HG03196 (cell line): Measurements from ENCODE around the gene S100A2.
"Not testable (repeated sequence)": the region's sequence is repeated elsewhere in the genome, so short reads cannot be mapped to it uniquely, and the experiment has no call there.

Source experiments
- ATAC-seq: cut with Tn5 transposase; IDR thresholded peaks from one replicate; pipeline ENCODE4 v1.9.1; 2021; ENCODE audit not compliant: unreplicated experiment

The S100A2 gene

DNA sequence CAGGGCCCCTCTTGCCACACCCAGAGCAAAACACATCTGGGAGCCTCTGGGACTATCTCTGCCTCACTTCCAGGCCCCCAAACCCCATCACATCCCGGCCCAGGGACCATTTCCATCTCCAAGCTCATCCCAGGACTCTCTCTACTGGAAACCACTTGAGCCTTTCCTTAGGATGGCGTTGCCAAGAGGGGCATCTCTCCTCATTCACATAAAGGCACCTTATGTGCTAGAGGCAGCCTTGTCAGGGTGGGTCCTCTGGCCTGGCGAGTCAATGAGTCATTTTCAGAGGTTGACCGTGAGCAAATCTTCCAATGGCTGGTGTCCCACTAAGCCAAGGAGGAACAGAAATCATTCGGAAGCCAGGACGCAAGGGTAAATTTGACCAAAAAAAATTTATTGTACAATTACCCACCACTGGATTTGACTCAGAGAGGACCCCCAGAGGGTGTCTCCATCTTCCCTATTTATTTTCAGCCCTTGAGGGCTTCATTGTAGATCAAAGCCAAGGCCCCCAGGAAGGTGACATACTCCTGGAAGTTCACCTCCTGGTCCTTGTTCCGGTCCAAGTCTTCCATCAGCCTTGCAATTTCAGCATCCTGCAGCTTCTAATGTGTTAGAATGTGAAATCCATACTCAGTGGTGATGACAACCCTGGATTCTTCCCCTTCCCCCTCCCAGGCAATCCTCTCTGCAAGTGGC lies 31.3 kb downstream of the S100A2 start:
- no peak for ATAC-seq

DNA sequence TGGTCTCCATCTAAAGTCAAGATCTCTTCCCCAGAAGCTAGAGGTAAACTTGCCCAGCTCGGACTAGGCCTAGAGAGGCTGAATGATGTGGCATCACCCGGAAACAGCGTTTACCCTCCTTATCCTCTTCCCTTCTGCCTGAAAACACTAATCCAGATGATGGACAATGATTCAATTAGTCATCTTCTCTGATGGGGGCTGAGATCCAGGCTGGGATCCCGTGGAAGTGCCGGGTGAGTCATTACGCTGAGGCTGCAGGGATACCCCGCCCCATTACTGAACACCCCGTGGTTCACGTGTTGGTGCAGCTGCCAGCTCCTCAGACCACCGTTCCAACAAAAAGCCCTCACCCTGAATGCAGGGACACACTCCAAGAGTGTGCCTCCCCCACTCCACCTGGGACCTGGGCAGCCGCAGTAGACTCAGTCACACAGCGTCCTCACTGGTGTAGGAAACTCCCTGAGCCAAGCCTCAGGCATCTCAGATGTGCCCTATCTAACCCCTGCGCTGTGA lies 31.9 kb downstream of the S100A2 start:
- ATAC-seq, result no peak

DNA sequence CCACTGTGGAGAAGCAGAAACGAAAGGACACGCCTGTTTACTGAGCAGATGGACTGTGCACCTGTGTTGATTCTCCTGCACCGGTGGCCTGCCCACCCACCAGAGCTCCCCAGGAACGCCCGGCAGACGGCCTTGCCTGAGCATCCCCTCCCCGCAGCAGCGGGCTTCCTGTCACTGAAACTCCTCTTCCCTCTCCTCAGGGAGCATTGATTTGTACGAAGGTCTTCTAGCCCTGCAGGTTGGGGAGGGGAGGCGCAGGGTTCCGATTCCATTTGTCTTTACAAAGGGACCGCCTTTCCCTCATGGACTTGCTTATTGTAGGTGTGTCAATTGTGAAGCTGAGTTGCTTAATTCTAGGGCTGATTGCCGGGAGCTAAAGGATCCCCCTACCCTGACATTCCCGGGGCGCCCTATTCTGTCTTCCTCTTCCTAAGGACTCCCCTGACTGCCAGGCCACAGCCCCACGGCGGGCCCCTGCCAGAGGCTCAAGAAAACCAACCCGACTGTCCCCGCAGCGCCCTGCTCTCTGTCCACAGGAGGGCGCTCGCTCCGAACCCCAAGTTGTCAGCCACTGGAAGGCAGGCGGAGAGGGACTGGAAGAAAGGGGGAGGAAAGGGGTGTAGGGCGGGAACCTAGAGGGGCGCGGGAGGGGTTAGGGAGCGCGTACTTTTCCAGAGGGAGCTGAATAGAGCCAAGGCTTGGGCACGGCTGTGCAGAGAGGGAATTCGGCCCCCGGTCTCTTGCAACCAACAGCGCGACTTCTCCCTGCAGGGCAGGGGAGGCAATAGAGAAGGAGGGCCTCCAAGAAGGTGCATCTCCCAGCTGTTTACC lies 32.7 kb downstream of the S100A2 start:
- no peak for ATAC-seq

DNA sequence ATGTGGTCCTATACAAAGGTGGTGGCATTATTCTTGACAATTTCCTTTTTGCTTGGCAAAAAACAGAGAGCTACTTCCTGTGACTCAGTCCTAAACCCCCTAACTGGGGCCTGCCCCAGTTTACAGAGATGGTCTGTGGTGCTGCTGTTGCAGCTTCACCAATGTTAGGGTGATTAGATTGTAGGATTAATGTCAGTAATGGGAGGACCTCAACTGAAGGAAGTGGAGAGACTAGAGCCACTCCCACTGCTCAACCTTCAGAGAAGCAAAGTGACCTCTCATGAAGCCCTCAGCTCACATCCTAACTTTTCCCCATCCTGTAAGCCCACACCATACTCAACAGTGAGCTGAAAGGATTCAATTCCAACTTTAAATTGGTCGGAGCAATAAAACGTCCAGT lies 33.5 kb downstream of the S100A2 start:
- ATAC-seq, result no peak

DNA sequence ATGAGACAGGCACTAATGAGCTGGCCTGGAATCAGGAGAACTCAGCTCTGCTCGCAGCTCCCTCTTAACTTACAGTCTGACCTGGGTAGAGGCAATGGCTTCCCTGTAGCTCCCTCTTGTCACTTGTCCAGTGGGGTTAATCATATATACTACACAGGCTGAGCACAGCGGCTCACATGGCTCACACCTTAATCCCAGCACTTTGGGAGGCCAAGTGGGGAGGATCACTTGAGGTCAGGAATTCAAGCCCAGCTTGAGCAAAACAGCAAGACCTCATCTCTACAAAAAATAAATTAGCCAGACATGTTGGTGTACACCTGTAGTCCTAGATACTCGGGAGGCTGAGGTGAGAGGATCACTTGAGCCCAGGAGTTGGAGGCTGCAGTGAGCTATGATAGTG lies 34.0 kb downstream of the S100A2 start:
- no peak for ATAC-seq

DNA sequence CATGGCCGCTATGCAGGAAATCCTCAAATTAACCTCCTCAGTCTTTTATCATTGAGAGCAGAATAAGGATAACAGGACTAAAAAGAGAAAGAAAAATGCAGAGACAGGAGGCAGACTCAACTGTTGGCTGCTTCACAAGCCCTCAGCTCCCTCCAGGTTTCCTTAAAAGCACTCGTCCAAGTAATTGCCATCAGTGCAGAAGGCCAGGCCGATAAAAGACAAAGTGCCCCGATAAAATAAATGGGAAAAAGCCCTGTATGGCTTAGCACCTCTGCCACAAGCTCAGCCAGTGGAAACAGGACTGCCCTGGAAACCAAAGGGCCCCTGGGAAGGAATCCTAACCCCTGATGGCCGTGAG lies 38.0 kb downstream of the S100A2 start:
- ATAC-seq, result no peak

DNA sequence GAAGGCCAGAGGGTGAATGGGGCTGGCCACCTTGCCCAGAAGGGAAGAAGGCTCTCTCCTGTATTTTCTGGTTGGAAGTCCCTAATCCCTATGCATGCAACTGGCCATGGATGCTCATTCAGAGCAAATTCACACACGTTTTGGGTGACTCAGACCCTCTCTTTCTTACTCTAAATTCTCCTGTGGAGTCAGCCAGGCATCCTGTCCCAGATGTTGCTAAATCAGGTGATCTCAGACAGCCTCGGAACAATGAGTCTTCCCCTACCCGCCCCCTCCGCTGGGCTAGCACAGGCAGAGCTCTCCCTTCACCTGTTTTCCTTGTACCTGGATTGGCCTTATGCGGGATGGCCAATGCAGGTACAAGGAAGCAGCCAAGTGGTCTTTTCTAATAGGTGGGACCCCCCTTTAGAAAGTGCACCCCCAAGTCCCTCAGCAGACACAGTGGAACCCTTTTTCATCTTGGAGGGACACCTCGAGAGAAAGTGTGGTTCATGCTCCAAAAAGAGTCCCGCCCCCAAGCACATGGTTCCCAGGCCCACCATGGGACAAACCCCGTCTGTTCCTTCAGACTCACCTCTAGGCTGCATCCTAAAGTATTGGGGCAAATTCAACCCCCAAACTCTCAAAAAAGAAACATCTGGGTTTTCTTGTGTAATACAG lies 38.5 kb downstream of the S100A2 start:
- no peak for ATAC-seq

DNA sequence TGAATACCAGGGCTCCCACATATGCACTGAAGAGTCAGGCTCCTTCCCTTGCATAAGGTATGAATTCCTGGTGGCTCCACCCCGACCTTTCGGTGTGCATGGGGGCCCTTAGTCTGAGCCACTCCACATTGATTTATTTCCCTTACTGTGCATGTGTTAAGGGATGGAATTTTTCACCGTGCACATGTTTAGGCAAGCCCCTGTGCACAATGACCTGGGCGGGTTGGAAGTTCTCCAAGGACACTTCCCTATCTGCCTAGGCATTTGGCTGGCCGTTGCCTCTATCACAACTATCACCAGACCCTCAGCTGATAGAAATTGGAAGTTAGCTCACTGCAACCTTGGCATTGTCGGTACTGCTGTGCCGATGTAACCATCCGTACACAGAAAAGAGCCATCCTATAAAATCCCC lies 39.5 kb downstream of the S100A2 start:
- ATAC-seq, result no peak

DNA sequence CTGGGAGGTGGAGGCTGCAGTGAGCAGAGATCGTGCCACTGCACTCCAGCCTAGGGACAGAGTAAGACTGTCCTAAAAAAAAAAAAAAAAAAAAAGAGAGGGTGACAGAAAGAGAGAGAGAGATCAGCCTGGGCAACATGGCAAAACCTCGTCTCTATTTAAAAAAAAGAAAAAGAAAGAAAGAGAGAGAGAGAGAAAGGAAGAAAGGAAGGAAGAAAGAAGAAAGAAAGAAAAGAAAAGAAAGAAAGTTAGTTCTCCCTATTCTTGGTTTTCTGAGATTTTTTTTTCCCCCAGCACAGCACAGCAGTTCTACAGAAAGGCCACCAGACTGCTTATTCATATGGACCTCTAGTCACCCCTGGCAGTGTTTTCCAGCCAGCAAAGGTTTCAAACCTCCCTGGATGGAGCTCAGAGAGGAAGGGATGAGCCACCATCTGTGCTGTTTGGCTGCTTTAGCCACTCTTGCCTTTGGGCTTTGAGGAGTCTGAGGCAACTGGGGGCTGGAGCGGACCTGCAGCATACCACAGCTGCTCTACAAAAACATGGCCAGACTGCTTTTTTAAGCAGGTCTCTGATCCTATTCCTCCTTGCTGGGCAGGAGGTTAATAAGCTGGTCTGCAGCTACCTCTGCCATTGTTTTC lies 40.4 kb downstream of the S100A2 start:
- no peak for ATAC-seq

DNA sequence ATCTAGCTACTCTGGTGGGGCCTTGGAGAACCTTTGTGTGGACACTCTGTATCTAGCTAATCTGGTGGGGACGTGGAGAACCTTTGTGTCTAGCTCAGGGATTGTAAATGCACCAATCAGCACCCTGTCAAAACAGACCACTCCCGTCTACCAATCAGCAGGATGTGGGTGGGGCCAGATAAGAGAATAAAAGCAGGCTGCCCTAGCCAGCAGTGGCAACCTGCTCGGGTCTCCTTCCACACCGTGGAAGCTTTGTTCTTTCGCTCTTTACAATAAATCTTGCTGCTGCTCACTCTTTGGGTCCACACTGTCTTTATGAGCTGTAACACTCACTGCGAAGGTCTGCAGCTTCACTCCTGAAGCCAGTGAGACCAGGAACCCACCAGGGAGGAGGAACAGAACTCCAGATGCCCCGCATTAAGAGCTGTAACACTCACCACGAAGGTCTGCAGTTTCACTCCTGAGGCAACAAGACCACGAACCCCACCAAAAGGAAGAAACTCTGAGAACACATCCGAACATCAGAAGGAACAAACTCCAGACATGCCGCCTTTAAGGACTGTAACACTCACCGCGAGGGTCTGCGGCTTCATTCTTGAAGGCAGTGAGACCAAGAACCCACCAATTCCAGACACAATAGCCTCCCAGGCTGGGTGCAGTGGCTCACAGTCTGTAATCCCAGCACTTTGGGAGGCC lies 43.1 kb downstream of the S100A2 start:
- not testable (repeated sequence) for ATAC-seq

DNA sequence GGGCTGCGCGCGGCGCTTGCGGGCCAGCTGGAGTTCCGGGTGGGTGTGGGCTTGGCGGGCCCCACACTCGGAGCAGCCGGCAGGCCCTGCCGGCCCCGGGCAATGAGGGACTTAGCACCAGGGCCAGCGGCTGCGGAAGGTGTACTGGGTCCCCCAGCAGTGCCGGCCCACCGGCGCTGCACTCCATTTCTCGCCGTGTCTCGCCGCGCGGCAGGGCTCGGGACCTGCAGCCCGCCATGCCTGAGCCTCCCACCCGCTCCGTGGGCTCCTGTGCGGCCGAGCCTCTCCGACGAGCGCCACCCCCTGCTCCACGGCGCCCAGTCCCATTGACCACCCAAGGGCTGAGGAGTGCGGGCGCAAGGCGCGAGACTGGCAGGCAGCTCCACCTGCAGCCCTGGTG lies 43.8 kb downstream of the S100A2 start:
- not testable (repeated sequence) for ATAC-seq

DNA sequence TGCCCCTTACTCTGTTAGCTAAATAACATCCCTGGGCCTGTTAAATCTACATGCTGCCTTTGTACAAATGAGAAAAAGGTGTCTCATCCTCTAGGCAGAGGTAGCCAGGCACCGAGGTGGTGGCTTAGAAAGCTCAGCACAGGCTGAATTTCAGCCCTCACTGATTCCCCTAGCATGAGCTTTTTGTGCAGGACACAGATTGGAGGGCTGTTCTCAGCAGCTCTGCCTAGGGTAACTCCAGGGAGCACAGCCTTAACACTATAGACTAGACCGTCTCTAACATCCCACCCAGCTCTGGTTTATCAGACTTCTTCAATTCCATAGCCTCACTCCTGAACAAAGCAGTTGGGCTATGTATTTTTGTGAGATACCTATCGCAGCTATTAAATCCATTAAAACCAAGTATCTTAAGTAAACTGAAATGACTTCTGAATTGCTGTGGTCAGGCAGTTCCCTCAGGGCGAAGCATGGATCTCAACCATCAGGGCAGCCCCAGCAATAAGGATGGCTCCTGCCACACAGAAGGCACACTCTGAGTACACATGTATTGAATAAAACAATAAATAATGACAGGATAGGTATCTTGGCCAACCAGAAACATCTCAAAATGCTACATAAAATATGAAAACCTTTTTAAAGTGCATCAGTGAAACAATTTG lies 44.7 kb downstream of the S100A2 start:
- no peak for ATAC-seq

DNA sequence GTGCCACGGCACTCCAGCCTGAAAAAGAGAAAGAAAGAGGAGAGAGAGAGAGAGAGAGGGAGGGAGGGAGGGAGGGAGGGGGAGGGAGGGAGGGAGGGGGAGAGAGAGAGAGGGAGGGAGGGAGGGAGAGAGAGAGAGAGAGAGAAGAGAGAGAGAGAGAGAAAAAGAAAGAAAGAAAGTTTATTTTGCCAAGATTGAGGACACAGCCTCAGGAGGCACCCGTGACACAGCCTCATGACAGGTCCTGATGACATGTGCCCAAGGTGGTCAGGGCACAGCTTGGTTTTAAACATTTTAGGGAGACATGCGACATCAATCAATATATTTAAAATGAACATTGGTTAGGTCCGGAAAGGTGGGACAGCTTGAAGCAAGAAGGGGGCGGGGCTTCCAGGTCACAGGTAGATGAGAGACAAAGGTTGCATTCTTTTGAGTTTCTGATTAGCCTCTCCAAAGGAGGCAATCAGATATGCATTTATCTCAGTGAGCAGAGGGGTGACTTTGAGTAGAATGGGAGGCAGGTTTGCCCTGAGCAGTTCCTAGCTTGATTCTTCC lies 45.4 kb downstream of the S100A2 start:
- ATAC-seq, result not testable (repeated sequence)

DNA sequence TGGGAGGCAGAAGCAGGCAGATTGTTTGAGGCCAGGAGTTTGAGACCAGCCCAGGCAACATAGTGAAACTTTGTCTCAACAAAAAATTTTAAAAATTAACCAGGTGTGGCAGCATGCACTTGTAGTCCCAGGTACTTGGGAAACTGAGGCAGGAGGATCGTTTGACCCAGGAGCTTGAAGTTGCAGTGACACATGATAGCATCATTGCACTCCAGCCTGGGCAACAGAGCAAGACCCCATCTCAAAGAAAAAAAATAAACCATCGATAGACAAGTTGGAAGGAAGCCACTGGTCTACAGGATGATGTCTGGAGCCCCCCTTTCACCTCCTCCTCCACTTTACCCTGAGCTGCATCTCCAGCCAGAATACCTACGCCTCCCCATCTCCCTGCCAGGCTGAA lies 46.4 kb downstream of the S100A2 start:
- ATAC-seq, result no peak

DNA sequence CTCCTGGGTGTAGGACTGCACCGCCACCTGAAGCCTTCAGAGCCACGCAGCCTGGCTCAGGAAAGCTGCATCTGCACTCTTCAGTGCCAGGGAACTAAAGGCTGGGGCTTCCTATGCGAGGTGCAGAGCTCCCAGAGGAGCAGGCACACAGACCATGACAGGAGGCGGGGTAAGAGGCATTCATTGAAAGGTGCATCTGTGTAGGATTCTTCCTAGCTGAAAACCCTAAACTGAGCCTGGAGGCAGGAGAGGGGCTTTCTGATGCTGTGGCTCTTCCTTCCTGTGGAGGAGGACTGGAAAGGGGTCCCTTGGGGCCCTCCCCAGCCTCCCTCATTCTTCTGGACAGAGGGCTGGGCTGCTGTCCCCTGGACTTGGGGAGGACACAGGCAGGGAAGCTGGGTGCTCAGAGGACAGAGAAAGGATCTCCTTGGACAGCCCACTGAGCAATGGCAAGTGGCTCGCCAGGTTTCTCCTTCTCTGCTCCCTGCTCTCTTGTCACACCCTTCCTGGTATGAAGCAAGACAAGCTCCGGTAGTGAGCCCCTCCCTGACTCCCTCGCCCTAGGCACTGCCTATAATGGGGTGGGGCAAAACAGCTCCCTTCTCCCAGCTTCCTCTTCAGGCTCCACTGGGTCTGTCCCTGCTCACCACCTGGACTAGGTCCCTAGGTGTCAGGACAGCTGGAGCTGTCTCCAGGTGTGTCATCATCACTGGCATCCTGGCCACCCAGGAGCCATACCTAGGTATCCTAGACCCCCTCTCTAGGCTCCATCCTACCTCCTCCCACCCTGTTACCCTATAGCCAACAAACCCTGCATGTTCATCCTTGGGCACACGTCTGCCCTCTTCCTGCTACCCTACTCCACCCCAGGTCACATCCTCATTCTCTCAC lies 49.9 kb downstream of the S100A2 start:
- ATAC-seq, result no peak

DNA sequence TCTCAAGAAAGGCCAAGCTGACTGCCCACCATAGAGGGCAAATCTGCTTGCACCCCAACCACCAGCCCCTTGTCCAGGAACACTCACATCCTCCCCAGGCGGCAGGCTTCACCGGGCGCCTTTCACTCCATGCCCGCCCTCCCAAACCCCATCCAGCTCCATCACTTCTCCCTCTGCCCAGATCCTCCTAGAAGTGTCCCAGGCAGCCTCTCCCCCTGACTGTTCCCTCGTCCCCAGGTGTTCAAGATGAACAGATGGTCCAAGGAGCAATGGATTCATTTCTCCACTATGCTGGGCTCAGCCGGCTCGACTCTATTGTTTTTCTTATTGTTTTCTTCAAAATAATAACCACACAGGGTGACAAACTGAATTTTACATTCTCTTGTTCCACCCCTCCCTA lies 52.0 kb downstream of the S100A2 start:
- ATAC-seq, result no peak

DNA sequence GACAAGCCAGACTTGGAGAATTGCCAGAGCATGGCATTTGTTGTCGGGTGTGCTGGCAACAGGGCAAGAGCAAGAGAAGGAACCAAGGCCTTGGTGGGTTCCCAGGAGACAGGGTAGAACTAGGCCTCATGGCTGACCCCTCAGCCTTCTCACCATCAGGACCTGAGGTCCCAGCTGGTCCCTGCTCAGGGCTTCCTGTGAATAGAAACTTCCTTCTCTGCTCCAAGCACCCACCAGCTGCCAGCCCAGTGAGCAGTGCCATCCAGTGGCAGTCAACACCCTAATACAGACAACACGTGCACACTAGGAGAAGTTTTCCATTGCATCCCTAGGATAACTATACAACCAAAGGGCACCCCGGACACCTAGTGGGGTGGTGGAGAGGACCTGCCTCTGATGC lies 52.6 kb downstream of the S100A2 start:
- no peak for ATAC-seq
